Activated CD8-positive, alpha-beta memory T cell treated with anti-CD3 and anti-CD28 coated beads for 36 hours (primary cell): ENCODE data around the gene C1QTNF1. TPM values are rescaled to one million over a fixed set of nuclear protein-coding genes. Genes with fewer than 3 reads are reported as not detected.

ENCODE experiments used
- CTCF ChIA-PET: fragments of 350-600 bp; sonication (Branson Sonifier 250); formaldehyde crosslinking; loops from one replicate; lab custom pipeline; 2021; ENCODE audit warnings: antibody characterized with exemption; lab: Charles Lee
- POLR2A ChIA-PET: fragments of 350-600 bp; sonication (Branson Sonifier 250); formaldehyde crosslinking; loops from one replicate; lab custom pipeline; 2021; ENCODE audit warnings: antibody characterized with exemption; lab: Charles Lee
- total RNA-seq, 2 experiments: library from RNA; stranded (reverse); gene quantifications; one replicate each; pipeline ENCODE4 v1.2.3, GENCODE V29; 2021

Gene C1QTNF1
- total RNA-seq, 2 experiments from 2014 or later = 0.08 to 0.19 TPM

GRCh38 chr17:78991017-78991738, 32.8 kb upstream of the C1QTNF1 start:
- POLR2A ChIA-PET = no interaction called here

GRCh38 chr17:78991906-78992532, 31.9 kb upstream of the C1QTNF1 start:
- ChIA-PET POLR2A (no interaction called here), CTCF (interaction anchor here (1.1 kb wide), 1 partner anchor 20 kb away, joined by 3 read pairs; no protein-coding TSS in a partner anchor)

More at GRCh38 chr17:78991017-78991738, 32.8 kb upstream of the C1QTNF1 start:
- CTCF ChIA-PET = interaction anchor here (0.6 to 1.1 kb wide), 2 partner anchors 20 to 29 kb away, joined by 3 read pairs; no protein-coding TSS in a partner anchor

- ChIA-PET POLR2A (no interaction called here), CTCF (interaction anchor here (1.1 kb wide), 1 partner anchor 21 kb away, joined by 3 read pairs; no protein-coding TSS in a partner anchor)
Measured at GRCh38 chr17:78992542-78993212, 31.3 kb upstream of the C1QTNF1 start.

- ChIA-PET POLR2A (no interaction called here), CTCF (interaction anchor here (1.1 kb wide), 1 partner anchor 10 kb away, joined by 3 read pairs; no protein-coding TSS in a partner anchor)
Measured at GRCh38 chr17:78993241-78993956, 30.6 kb upstream of the C1QTNF1 start.

- CTCF ChIA-PET = interaction anchor here (0.6 to 1.1 kb wide), 3 partner anchors 9 to 19 kb away, joined by 3 read pairs; no protein-coding TSS in a partner anchor
- POLR2A ChIA-PET = no interaction called here
Measured at GRCh38 chr17:78993981-78994671, 29.8 kb upstream of the C1QTNF1 start.

GRCh38 chr17:78995022-78995760, 28.8 kb upstream of the C1QTNF1 start:
- ChIA-PET POLR2A (no interaction called here), CTCF (interaction anchor here (0.9 kb wide), 1 partner anchor 45 kb away, joined by 3 read pairs; no protein-coding TSS in a partner anchor)

GRCh38 chr17:78995761-78996451, 28.1 kb upstream of the C1QTNF1 start:
- ChIA-PET POLR2A (no interaction called here), CTCF (interaction anchor here (0.9 kb wide), 1 partner anchor 44 kb away, joined by 3 read pairs; no protein-coding TSS in a partner anchor)

- CTCF ChIA-PET = no interaction called here
Measured at GRCh38 chr17:78996781-78997201, 27.2 kb upstream of the C1QTNF1 start.

GRCh38 chr17:78997231-78997741, 26.7 kb upstream of the C1QTNF1 start:
- POLR2A ChIA-PET = no interaction called here
- CTCF ChIA-PET = no interaction called here

More at GRCh38 chr17:78996781-78997201, 27.2 kb upstream of the C1QTNF1 start:
- POLR2A ChIA-PET = no interaction called here

GRCh38 chr17:78997881-78998280, 26.1 kb upstream of the C1QTNF1 start:
- POLR2A ChIA-PET = no interaction called here
- CTCF ChIA-PET = no interaction called here

GRCh38 chr17:78998311-78999055, 25.5 kb upstream of the C1QTNF1 start:
- ChIA-PET POLR2A (no interaction called here), CTCF (no interaction called here)

- POLR2A ChIA-PET = no interaction called here
- CTCF ChIA-PET = no interaction called here
Measured at GRCh38 chr17:78999056-78999768, 24.8 kb upstream of the C1QTNF1 start.

- POLR2A ChIA-PET = interaction anchor here (0.6 kb wide), 1 partner anchor 109 kb away, joined by 5 read pairs; no protein-coding TSS in a partner anchor
- CTCF ChIA-PET = no interaction called here
Measured at GRCh38 chr17:78999947-79000395, 24.0 kb upstream of the C1QTNF1 start.

GRCh38 chr17:79000396-79001189, 23.4 kb upstream of the C1QTNF1 start:
- ChIA-PET CTCF (no interaction called here), POLR2A (interaction anchor here (0.6 kb wide), 1 partner anchor 110 kb away, joined by 5 read pairs; no protein-coding TSS in a partner anchor)
